ENCODE data around the gene IVD. TPM values are rescaled to one million over a fixed set of nuclear protein-coding genes. Genes with fewer than 3 reads are reported as not detected.

IVD gene
- total RNA-seq (2022; extraction: Qiagen RNA extraction) = 12.3 to 14.0 TPM (median 12.8 TPM) in 5 replicates

DNA sequence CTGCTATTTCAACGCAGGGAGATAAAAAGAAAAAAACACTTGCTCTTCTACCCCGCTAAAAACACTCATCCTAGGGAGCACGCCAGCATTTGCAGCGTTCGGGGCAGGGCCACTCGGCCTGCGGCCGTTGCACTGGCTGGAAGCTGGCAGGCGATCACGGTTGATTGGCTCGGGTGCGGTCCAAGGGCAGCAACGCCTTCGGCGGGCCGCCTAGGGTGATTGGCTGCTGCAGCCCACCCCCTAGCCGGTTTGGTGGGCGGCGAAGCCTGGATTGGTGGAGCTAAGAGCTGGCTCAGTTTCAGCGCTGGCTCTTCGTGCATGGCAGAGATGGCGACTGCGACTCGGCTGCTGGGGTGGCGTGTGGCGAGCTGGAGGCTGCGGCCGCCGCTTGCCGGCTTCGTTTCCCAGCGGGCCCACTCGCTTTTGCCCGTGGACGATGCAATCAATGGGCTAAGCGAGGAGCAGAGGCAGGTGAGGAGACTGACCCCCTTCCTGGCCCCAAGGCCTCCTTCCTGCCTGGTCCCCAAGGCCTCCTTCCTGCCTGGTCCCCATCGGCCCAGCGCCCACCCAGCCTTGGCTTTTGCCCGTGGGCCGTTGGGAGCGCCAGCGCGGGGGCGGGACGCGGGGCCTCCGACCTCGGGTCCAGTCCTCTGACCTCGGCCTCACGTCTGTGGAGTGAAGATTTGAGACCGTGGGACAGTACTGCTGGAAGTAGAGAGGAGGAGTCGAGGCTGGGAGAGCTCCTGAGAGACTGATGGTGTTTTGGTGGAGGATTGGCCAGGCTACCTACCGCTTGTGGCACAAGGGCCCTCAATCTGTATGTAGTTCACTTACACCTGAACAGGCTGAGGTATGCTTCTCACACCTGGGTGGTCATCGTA lies at the start of gene IVD:
Gene IVD, plus strand, starts transcription at position 295 of the 881 bp plus-strand sequence. Its CDS starts 33 bp downstream, at position 328.

DNA sequence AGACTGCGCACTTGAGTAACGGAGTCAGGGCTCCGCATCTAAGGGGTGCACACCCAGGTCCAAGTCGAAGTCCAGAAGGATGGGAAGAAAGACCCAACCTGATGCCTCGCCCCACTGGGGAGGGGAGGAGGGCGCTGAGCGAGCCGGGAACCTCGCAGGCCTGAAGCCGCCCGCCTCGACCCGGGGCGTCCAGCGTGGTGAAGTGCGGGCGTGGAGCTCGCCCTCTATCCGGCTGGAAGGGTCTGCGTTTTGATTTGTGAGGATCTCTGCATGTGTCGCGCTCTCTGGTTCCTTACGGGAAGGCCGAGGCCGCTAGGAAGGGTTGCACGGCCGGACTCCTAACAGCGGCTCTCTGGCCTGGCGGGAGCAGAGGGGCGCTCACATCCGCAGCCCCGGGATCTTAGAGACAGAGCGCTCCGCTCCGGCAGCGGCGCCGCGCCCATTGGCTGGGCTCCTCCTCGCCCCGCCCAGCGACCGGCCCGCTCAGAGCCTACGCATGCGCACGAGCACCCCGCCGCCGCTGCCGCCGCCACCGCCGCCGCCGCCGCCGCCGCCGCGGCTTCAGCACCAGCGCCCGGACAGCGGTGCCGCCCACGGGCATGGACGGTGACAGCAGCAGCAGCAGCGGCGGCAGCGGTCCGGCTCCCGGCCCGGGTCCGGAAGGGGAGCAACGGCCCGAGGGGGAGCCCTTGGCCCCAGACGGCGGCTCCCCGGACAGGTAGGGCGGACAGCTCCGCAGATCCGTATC lies 47.7 kb upstream of the IVD start, which contains the start of gene DISP2:
Gene DISP2, plus strand, starts transcription at position 497 of the 748 bp plus-strand sequence. Its CDS starts 103 bp downstream, at position 600.

DNA sequence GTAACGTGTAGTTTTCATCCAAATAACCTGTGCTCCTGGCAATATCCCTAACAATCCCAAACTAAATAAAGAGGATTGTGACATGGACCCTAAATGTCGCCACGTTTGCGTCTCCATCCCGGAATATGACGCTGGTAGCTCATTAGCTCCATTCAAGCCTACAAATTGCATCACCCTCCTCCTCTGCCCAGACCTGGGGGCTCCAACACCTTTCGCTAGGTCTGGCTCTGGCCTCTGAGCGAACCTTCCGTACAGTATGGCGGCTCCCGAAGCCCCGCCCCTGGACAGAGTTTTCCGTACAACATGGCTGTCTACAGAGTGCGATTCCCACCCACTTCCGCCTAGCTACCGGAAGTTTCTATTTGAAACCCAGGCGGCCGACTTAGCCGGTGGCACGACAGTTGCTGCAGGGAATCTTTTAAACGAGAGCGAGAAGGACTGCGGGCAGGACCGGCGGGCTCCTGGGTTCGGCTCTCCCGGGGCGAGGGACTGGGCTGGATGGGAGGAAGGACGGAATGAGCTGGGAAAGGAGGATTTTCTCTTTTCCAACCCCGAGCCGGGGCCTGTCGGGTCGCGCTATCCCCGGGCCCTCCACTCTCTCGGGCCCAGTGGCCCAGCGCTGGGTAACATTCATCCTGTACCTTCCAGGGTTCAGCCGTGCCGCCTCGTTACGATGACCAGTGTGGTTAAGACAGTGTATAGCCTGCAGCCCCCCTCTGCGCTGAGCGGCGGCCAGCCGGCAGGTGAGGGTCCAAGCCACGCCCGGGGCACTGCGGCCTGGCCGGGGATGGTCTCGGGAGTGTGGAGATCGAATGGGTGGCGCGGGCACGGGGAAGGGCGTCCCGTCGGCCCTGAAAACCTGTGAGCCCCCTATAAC lies 22.8 kb upstream of the IVD start, which contains the start of gene KNSTRN:
Gene KNSTRN, plus strand, starts transcription at position 142 of the 877 bp plus-strand sequence. Its CDS starts 115 bp downstream, at position 257.

DNA sequence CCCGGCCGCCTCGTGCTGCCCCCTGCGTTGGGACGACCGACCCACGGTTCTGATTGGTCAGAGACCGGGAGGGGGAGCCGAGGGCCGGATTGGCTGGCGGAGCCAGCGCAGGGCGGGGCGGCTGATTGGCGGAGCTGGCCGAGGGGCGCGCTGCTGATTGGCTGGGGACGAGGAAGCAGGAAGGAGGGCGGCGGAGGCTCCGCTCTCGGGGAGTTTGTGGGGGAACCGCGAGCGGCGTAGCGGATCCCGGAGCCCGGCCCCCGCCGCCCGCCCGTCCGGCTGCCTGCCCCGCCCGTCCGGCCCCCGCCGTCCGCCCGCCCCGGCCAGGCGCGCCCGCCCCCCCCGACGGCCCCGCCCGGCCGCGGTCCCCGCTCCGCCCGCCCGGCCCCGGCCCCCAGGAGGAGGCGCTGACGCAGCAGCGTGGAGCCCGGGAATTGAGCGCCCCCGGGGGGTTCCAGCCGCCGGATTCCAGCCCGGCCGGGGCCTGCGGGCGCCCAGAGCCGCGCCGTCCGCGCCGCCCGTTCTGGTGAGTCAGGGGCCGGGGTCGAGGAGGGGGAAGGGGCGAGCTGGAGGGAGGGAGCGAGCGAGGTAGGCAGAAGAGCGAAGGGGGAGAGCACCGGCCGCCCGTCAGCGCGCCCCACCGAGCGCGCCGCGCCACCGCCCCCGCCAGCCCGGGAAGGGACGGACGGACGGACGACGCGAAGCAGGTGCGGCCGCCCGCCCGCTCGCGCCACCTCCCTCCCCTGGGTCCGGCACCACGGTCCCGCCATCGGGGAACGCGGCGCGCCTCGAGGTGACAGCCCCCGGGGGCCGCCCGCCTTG lies 35.4 kb downstream of the IVD start, which contains the start of gene BAHD1:
Gene BAHD1, plus strand, starts transcription at position 211 of the 822 bp plus-strand sequence. CDS start 17,512 bp downstream, outside the sequence.

DNA sequence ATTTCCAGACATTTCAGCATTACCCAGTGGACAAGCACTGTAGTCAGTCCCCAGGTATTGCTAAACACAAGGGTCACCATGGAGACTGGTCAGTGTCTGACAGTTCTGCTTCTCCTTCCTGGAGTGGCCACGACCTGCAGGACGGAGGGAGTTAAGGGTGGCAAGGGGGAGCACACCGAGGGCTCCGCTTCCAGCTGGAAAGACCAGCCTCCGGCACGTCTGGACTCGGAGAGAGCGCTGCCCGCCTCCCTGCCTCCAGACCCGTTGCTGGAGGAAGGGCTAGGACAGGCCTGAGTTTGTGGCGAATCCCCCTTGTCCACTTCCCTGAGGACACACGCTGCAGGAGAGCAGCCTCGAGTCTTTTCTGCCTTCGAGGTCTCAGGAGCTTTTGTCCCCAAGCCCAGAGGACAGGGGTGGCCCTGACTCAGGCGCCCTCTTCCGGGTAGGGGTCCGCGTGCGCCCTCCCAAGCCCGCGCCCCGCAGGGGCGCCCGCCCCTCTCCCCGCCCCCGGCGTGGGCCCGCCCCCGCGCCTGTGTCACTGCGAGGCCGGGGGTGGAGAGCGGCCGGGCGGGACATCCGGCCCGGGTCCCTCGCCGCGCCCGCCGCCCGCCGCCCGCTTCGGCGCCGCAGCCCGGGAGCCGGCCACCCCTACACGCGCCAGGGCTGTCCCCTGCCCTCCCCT lies 65.0 kb downstream of the IVD start, which contains the start of gene CHST14:
Gene CHST14, plus strand, starts transcription at position 562 of the 682 bp plus-strand sequence. CDS start 230 bp downstream, outside the sequence.

Other genes with a start within 250 kb of the IVD start
- gene BUB1B, start 244.7 kb upstream of the IVD start, total RNA-seq (2022; extraction: Qiagen RNA extraction) = 25.8 to 34.3 TPM (median 28.4 TPM) in 5 replicates
- gene PAK6, start 166.7 kb upstream of the IVD start, total RNA-seq (2022; extraction: Qiagen RNA extraction) = 0.17 to 0.45 TPM (median 0.29 TPM) in 5 replicates
- 0.24 to 0.59 TPM (median 0.35 TPM) in 5 replicates for gene ANKRD63, start 122.7 kb upstream of the IVD start, total RNA-seq (2022; extraction: Qiagen RNA extraction)
- gene PLCB2, start 97.9 kb upstream of the IVD start, total RNA-seq (2022; extraction: Qiagen RNA extraction) = 0.67 to 1.1 TPM (median 0.85 TPM) in 5 replicates
- 5.7 to 7.7 TPM (median 7.0 TPM) in 5 replicates for gene INAFM2, start 82.1 kb upstream of the IVD start, total RNA-seq (2022; extraction: Qiagen RNA extraction)
- gene CCDC9B, start 64.9 kb upstream of the IVD start, total RNA-seq (2022; extraction: Qiagen RNA extraction) = 16.5 to 23.1 TPM (median 21.6 TPM) in 5 replicates
- not detected in 5 replicates for gene PHGR1, start 54.8 kb upstream of the IVD start, total RNA-seq (2022; extraction: Qiagen RNA extraction)
- gene DISP2, start 47.6 kb upstream of the IVD start, total RNA-seq (2022; extraction: Qiagen RNA extraction) = 1.1 to 2.2 TPM (median 1.9 TPM) in 5 replicates
- gene KNSTRN, start 23.1 kb upstream of the IVD start, total RNA-seq (2022; extraction: Qiagen RNA extraction) = 43.1 to 54.3 TPM (median 48.9 TPM) in 5 replicates
- gene BAHD1, start 35.2 kb downstream of the IVD start, total RNA-seq (2022; extraction: Qiagen RNA extraction) = 11.0 to 12.9 TPM (median 11.7 TPM) in 5 replicates
- gene CHST14, start 65.2 kb downstream of the IVD start, total RNA-seq (2022; extraction: Qiagen RNA extraction) = 15.6 to 20.6 TPM (median 19.3 TPM) in 5 replicates
- 13.0 to 21.9 TPM (median 14.0 TPM) in 5 replicates for gene CCDC32, start 159.2 kb downstream of the IVD start, total RNA-seq (2022; extraction: Qiagen RNA extraction)
- 12.1 to 15.4 TPM (median 14.7 TPM) in 5 replicates for gene RPUSD2, start 163.5 kb downstream of the IVD start, total RNA-seq (2022; extraction: Qiagen RNA extraction)
- gene KNL1, start 188.5 kb downstream of the IVD start, total RNA-seq (2022; extraction: Qiagen RNA extraction) = 5.0 to 9.8 TPM (median 6.4 TPM) in 5 replicates

Data from A549 treated with Hydrocortisone at 1 μM for 4 hours (cell line).